ENCODE measurements around the gene MORN1.
A peak's percentile ranks its signal among the peaks of the same experiment; 100 is the strongest.
"Not testable (repeated sequence)": the region's sequence is repeated elsewhere in the genome, so short reads cannot be mapped to it uniquely, and the experiment has no call there.

Gene MORN1

DNA sequence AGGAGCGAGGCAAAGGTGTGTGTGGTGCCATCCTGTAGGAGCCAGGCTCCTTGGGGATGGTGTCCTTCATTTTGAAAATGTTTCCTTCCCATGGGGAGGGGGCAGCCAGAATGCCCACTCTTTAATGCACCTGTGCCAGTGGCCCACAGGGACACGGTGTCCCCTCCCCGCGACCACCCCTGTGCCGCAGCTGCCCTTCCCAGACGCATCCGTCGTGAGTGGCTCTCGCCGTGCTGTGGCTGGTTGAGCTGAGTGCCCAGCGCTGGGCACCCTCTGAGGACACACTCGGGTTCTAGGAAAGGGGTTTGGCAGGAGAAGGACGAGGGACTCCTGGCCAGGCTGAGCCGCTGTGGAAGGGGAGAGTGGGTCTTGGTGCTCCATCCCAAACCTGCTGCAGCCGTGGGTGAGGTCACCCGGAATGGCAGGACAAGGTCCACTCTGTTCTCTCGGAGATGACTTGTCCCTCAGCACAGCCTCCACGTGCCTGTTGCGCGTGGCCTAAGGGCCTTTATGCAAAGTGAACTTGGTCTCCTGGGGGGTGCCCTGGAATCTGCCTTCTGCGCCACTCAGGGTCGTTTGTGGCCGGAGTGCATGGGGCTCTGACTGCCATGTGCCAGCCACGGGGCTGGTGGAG is 88.9 kb downstream of the MORN1 start:
- no peak for DNase-seq

DNA sequence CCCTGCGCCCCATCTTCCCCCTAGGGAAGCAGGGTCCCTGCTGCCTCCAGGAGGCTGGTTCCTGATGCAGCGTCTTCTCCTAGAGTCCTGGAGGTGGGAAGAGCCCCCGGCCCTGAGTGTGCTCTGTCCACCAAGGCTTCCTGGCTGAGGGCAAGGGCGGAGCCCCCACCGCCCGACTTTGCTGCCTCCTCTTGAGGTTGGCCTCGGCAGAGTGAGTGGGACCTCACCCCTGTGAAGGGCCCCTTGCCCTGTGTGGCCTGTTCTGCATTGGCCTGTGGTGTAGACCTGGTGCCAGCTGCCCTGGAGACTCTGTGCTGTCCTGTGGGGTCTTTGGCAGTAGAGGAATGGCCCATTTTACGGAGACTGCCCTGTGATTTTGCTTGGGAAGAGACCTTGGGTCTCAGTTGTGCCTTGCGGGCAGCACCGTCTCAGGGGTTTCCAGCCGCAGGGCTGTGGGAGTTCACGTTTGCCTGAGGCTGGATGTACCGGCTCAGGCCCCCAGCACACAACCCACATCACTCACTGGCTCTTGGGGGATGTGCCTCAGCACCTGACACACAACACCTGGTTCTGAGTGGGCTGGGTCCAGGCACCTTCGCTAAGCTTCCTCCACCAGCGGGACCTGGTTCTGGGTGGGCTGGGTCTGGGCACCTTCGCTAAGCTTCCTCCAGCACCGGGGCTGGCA is 89.6 kb downstream of the MORN1 start:
- no peak for DNase-seq

DNA sequence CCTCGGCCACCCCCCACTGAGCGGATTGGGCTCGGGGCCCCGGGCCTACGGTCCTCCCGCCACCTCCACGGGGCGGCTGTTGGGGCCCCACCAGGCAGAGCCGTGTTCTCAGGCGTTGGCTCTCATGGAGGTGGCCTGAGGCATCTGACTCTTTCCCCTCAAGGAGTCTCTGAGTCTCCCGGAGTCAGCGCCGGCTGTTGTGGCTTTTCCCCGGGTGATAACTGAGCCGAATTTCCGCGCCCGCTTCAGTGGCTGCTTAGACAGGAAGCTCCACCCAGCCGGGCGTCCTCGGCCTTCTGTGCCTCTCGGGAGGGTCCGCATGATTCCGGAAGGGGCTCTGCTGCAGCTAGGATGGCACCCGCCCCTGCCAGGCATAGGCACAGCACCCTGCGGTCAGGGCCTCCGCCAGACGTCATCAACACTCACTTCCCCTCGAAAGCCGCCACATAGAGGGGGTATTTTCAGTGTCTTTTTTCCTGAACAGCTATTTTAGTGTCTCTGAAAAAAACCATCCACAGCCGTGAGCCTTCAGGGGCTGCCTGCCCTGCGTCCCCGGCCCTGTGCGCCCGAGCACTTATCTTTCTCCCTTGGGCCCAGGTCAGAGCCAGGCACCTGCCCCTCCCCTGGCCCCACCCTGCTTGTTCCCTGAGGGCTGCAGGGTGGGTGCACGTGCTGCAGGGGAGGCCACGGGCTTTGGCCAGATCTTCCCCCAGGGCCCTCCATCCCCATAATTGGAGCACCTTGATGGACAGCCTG is 90.3 kb downstream of the MORN1 start:
- DNase-seq = peak; percentile 87

DNA sequence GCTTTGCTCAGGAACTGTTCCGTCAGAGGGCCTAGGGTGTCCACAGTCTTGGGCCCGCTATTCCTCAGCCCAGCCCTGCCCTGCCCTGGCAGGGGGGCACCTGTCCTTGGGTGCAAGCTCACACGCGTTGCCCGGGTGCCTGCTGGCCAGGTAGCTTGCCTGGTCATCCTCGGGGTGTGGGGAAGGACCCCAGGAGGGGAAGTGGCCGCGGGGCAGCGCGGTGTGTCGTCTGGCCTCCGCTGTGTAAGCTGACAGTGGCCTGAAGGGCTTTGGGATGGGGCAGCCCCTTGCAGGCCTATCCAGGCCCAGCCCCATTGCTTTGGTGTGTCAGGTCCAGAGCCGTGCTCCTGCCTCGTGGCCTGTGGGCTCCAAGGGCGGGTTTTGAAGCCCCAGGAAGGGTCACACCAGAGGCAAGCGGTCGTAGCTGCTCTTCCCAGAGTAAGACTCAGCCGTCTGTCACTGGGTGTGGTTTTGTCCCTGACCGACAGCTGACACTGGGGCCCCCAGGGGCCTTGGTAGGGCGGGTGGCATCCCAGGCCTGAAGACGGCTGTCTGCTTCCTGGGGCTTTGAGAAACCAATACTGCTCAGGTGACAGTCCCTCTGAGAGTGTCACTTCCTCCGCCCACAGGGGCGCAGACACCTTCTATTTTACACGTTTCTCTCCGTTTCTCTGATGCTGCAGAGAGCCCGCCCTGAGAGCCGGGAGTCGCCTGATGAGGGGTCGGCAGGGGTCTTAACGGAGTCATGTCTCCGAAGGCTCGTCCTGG is 91.2 kb downstream of the MORN1 start:
- peak; percentile 83 for DNase-seq

DNA sequence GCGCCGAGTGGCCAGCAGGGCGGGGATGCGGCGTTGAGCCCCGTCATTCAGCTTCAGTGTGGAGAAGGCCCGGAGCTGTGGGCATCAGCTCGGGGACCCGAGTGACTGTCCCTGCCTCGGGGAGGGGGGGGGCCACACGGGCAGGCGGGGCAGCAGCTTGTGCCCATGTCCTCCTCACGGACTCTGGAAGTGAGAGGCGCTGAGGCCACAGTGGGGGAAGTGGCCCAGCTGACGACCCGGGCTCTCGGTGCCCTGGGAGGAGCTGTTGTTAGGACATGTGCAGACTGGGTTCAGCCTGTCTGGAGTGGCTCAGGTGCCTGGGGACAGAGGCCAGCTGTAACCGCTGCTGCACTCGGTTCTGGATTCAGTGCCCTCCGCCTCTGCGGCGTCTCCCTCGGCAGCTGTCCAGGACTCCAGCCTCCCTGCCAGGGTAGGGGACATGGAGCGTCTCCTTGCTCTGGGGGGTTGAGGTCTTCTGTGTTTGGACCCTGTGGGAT is 92.2 kb downstream of the MORN1 start:
- no peak for DNase-seq

DNA sequence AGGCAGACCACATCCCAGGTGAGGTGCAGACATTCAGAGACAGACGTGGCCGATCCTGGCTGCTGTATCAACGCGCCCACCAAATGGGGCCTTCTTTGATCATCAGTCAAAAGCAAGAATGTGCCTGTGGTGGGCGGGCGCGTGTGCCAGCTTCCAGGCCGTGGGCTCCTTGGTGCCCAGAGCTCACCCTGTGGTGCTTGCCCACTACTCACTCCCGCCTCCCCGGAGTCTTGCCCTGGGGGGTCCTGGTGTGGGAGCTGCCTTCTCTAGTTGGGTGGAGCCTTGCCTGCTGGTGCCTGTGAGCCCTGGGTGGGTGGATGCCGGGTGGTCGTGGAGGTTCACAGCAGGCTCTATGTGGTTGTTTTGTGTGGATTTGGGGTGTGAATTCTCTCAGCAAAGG is 92.7 kb downstream of the MORN1 start:
- DNase-seq = no peak

DNA sequence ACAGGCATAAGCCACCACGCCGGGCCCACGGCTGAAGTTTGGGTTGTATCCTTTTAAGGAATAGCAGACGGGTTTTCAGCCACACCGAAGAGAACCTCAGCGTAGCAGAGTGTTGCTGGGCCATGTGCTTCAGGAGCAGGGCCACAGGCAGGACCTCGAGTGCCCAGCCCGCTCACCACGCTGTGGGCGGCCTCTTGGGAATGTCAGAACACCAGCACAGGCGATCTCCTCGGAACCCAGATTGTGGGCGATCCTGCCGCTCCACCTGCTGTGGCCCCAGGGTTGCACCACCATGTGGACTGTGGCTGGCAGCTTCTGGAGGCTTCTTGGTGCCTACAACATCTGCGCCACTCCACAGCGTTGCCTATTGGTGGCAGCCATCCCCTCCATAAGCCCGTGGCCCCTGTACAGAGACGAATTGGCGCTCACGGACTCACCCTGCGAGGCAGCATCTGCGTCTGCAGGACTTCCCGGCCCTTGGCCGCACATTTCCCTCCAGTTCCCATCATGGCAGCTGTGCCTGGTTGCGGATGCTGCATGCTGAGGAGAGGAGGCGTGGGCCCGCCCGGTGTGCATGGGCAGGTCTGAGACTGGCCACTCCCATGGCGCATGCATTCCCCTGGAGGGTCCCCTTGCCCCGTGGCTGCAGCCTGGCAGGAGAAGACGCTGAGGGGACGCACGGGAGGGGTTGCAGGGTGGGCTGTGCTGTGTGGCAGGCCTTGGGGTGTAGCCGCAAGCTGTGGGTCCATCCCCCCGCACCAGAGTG is 93.9 kb downstream of the MORN1 start:
- DNase-seq = no peak

DNA sequence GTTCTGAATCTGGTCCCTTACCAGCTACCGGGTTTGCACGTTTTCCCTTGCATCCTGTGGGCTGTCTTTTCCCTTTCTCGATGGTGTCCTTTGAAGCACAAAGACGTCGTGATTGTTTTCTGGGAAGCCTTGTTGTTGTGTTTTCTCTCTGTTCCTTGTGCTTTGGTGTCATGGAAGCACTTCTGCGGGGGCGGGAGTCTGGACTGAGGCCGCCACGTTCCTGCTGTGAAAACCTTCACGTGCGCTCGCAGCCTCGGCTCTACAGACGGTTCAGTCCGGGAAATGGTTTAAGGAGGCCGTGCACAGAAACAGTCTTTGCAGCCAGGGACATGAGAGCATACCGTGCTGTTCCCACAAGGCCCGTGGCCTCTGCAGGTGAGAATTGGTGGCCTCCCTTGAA is 94.7 kb downstream of the MORN1 start:
- DNase-seq = no peak

DNA sequence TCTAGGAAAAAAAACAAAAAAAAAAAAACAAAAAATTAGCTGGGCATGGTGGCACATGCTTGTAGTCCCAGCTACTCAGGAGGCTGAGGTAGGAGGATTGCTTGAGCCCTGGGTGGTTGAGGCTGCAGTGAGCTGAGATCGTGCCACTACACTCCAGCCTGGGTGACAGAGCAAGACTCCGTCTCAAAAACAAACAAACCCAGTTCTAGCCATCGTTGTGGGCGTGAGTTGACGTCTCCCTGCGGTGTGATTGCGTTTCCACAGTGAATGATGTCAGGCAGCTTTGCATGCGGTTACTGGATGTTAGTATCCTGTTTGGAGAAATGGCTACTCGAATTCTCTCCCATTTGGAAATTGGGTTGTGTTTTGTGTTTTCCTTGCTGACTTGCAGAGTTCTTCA is 95.1 kb downstream of the MORN1 start:
- not testable (repeated sequence) for DNase-seq

DNA sequence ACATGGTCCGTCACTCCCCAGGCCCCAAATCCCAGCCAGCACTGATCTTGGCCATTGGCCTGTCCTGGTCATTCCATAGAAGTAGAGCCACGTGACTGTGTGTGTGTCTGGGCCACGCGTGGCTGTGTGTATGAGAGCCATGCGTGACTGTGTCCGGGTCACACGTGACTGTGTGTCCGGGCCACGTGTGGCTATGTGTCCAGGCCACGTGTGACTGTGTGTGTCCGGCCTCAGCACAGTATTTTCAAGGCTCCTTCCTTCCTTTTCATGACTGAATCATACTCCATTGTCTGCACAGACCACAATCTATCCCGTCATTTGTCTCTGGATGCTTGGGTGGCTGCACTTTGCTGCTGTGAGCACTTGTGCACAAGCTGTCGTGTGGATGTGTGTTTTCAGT is 95.8 kb downstream of the MORN1 start:
- no peak for DNase-seq

DNA sequence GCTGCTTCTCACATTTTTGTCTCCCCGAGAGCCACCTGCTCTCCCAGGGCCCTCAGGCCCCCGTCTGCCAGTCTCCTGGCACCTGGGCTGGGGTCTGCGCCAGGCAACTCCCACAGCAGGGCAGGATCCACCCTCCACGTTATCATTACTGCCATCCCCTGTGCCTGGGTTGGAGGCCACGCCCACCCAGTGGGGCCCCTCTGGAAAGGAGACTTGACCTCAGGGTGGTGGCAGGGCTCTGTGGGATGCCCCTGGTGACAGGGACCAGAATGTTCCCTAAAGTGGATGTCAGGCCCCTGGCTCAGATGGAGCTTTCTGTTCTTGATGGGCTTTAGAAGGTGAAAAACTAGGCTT is 96.7 kb downstream of the MORN1 start:
- DNase-seq = no peak

DNA sequence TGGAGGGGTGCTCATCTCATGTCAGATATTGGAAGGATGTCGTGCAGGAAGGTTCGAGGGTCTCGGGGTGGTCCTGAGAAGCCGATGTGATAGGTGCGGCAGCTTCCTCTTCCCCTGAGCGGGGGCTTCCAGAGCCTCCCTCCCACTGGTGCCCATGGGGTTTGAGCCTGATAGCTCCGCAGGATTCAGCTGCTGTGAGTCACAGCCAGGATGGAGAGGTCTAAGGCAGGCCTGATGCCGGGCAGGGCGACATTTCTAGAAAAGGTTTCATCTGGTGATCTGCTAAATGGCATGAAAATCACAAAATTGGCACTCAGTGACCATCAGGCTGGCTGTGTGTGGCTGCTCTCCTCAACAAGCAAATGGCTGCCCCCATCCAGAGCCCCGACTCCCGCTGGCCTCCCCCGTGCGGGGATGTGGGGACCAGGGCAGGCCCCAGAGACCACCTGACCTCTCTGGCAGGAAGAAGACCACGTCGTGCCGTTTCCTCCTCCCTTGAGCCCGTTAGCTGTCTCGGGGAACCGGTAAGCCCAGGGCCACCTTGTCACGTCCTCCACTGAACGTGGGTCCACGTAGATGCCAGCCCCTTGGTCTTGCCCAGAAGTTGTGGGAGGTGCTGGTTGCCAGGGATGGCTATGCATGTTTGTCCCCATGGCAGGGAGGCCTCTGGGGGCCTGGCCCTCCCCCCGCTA is 97.2 kb downstream of the MORN1 start:
- DNase-seq = no peak

DNA sequence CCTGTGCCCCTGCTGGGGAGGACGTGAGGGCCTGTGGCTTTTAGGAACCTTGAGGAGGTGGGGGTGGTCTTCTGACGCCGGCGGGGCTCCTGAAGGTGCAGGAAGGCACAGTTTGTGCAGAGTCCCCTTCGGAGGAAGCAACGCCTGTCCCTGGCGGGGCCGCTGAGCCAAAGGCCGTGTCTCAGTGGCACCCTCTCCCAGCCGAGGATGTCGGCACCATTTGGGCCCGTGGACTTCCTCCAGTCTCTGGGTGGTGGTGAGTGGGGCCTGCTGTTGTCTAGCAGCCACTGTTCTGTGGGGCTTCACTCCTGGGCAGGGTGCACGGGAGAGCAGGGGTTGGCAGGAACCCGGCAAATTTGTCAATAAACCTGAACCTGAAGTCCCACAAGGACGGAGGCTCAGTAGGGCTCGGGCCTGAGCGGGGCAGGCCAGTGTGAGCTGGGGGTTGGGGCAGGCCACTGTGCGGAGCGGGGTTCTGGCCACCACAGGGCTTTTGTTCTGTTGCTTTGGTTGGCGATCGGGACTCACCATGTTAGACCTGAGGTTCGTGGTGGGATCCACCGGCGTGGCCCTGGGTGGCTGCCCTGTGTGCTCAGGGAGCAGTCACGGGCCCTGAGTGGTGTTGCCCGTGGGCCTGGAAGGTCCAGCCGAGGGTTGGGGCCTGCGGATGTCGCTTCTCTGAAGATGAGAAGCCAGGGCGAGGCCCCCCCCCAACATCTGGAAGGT is 98.5 kb downstream of the MORN1 start:
- DNase-seq = no peak

DNA sequence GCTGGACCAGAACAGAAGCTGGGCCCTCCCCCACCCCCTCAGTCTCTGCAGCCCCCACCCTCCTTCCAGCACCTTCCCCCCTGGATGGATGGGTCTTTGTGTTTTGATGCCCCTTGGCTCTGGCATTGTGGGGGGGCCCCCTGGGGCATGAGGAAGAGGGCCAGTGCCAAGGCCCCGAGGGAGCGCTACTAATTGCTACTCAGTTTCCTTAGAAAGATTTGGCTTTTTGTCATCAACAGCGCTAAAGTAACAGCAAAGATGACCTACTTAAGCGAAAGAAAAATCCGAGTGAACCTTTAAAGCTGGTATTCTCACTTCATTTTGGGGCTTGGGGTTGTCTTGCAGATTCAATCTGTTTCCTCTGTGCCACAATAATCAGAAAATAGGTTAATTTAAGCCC is 99.8 kb downstream of the MORN1 start:
- DNase-seq = no peak

DNA sequence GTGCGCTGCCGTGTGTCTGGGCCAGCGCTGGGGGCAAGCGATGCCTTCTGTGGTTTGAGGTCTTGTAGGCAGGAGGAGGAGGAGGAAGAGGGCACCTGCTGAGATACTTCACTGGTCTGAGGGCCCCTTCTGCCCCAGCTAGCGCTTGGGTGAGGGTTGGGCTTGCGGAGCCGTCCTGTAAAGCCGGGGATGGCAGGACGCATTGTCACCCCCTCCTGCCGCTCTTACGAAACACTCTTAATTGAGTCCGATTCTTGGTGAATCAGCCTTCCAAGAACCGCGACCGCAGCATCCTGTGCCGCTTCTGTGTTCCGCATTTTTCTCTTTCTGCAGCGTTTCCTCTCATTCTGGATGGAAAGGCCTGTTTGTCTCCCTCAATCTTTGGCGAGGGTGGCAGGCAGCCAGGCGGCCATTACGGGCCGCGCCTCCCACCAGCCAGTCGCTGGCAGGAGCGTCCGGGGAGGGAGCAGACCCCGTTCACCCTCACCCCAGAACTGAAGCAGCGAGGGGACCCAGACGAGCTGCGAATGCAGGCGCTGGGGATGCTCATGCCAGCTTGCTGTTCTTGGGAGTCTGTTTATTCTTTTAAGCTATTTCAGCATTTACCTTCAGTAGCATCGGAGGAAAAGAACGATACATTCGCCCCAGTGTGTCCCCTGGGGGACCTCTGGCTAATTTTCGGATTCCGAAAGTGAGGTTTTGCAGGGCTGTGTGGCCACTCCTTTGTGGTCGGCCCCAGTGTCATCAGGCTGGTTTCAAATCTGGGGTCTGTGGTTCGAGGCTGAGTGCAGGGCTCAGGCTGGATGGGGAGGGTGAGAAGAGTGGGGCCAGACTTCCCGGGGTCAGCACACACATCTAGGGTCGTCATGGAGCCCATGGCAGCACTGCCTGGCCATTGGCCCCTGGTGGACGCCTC is 100.5 kb downstream of the MORN1 start:
- peak; percentile 86 for DNase-seq

DNA sequence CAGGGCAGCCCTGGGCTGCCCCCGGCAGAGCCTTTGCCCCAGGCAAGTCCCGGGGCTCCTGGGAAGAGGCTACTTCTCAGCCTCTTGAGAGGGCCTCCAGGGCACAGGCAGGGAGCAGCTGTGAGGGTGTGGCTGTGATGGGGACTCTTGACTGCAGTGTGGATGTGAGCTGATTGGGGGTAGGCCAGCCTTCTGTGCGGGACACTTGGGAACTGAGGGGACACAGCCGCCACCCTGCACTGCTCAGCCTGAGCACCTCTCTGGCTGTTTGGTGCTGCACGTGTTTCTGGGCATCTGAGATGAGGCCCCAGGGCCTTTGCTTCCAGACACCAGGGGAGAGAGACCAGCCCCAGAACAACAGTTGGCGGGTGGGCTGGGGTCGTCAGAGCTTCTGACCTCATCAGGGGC is 101.2 kb downstream of the MORN1 start:
- peak; percentile 71 for DNase-seq

DNA sequence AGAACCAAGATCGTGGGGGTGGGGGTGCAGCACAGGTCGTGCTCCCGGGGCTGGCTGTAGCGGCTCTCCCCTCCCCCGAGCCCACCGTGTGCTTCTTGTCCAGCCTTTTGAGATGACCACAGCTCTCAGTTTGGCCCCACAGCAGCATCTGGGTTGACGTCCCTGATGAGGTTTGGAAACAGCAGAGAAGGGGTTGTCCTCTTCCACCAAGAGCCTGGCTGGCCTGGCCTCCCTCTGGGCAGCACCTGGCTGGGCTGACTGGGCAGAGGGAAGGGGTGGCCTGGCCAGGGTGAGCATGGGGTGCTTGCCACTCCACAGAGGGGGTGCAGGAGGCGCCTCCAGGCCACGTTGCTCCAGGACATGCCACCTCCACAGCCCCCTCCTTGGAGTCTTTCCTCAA is 101.7 kb downstream of the MORN1 start:
- no peak for DNase-seq

DNA sequence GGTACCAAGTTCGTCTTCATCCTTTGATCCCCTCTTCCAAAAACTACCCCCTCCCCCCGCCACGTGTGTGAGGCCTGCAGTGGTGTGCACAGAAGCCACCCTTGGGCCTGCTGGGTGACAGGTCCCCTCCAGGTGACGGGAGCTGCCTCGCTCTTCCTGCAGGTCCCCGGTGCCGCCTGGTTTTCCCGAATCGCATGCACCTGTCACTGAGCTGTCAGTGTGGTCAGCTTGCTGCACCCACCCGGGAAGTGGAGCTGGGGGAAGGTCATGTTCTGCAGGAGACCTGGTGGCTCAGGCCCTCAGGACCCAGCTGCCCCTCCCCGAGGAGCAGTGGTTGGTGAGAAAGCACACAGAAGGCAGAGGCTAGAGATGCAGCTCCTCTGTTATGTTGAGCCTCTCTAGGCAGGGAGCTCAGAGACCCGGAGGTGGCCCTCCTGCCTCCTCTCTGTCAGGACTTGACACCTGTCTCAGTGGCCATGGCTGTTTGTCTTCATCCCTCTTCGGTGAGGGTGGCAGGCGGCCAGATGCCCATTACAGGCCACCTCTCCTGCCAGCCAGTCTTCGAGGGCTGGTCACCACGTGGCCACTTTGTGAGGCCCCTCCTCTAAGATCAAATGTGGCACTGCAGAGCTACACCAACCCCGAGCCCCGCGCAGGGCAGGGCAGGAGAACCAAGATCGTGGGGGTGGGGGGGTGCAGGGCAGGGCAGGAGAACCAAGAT is 102.4 kb downstream of the MORN1 start:
- no peak for DNase-seq

DNA sequence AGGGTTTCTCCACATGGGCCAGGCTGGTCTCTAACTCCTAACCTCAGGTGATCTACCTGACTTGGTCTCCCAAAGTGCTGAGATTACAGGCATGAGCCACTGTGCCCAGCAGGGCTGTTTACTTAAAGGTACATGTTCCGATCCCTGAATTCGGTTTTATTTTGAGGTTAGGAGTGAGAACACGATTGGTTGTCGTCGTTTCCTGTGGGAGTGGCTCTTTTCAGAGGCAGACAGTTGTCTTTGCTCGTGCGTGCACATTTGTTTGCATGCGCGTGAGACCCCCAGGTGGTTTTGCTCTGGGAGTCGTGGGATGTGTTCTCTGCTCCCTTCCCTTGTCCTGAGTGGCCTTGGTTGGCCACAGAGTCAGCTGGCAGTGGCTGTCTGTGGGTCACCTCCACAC is 103.0 kb downstream of the MORN1 start:
- DNase-seq = no peak

Measured in NK-92 treated with Interleukin-12 subunit alpha and Interleukin-12 subunit beta, amount 100 ng/mL, for 24 hours (cell line).